ENCODE measurements around the gene MRPL46. TPM values are rescaled to one million over a fixed set of nuclear protein-coding genes. Genes with fewer than 3 reads are reported as not detected.

Gene MRPL46
- total and polyA plus RNA-seq, 2 of the 8 experiments (the other 6 are each of a cell fraction or from before 2014, with no cell fraction given) = 17.2 to 24.5 TPM

DNA sequence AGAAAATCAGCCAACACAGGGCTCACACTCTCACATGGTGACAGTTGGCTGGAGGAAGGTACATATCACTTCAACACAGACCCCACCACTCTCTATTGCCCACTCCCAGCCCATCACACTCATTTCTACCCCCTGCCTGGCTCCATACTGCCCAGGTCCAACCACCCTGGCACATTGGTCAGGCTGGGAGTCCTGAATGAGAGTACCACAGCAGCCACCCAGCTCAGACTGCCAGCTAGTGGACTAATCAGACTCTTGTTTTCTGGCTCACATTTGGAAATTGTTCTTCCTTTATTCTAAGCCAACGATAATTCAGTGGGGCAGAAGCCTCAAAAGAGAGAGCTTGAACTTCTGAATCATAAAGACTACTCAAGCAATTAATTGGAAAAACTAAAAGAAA is 20.0 kb downstream of the MRPL46 start (continued):
- TF ChIP-seq FOSL1 (IDR thresholded peaks at IDR 0.05; ENCODE audit: insufficient read depth, low read depth, low read length) = no peak
- TF ChIP-seq SIX5 (IDR thresholded peaks at IDR 0.05; ENCODE audit: low read depth, low read length) = no peak
- no peak for TF ChIP-seq NANOG (IDR thresholded peaks at IDR 0.05; ENCODE audit: insufficient read depth, low read depth, low read length, poor library complexity, severe bottlenecking)
- TF ChIP-seq, protein P1, sequence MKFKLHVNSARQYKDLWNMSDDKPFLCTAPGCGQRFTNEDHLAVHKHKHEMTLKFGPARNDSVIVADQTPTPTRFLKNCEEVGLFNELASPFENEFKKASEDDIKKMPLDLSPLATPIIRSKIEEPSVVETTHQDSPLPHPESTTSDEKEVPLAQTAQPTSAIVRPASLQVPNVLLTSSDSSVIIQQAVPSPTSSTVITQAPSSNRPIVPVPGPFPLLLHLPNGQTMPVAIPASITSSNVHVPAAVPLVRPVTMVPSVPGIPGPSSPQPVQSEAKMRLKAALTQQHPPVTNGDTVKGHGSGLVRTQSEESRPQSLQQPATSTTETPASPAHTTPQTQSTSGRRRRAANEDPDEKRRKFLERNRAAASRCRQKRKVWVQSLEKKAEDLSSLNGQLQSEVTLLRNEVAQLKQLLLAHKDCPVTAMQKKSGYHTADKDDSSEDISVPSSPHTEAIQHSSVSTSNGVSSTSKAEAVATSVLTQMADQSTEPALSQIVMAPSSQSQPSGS (IDR thresholded peaks at IDR 0.05; ENCODE audit: low read length) = no peak
- TF ChIP-seq, protein P2, sequence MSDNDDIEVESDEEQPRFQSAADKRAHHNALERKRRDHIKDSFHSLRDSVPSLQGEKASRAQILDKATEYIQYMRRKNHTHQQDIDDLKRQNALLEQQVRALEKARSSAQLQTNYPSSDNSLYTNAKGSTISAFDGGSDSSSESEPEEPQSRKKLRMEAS (IDR thresholded peaks at IDR 0.05) = no peak
- TF ChIP-seq KDM1A (IDR thresholded peaks at IDR 0.05; ENCODE audit: borderline replicate concordance, low read length) = no peak
- TF ChIP-seq SIN3A (conservative IDR thresholded peaks at IDR 0.05 in 1 of 2, IDR thresholded peaks at IDR 0.05 in 1 of 2; ENCODE audit: low read depth in 1 of 2, low read length in 2 of 2) = no peak
- TF ChIP-seq EP300 (IDR thresholded peaks at IDR 0.05; ENCODE audit: borderline replicate concordance in 1 of 2, low read depth in 2 of 2, low read length in 2 of 2) = no peak
- TF ChIP-seq KDM4A (IDR thresholded peaks at IDR 0.05; ENCODE audit: low read depth, low read length, severe bottlenecking) = no peak

Data from H1 (cell line).